Right lobe of liver (tissue), 4 donors: Measurements from ENCODE around the gene LRPAP1.

Experiments used
- POLR2A ChIP-seq: fragments of 450-650 bp; IDR thresholded peaks from one replicate; pipeline ENCODE4 v1.6.1; 2017; ENCODE audit warnings: antibody characterized with exemption, mild to moderate bottlenecking
- TF ChIP-seq, protein P1 (sequence below), 4 donors: fragments of 200-600 bp in 3 of 4; fragments of 450-650 bp in 1 of 4; IDR thresholded peaks; one replicate each; pipeline versions ENCODE4 v1.5.1 to v1.8.0; 2016 to 2022; ENCODE audit warnings: antibody characterized with exemption in 4 of 4, mild to moderate bottlenecking in 2 of 4
- donor health status: DM: no; HTN: no; CAD: no.
- donor health status: DM: no; HTN: no; CAD: no.
- donor health status: DM: no; HTN: yes; CAD: no.

DNA sequence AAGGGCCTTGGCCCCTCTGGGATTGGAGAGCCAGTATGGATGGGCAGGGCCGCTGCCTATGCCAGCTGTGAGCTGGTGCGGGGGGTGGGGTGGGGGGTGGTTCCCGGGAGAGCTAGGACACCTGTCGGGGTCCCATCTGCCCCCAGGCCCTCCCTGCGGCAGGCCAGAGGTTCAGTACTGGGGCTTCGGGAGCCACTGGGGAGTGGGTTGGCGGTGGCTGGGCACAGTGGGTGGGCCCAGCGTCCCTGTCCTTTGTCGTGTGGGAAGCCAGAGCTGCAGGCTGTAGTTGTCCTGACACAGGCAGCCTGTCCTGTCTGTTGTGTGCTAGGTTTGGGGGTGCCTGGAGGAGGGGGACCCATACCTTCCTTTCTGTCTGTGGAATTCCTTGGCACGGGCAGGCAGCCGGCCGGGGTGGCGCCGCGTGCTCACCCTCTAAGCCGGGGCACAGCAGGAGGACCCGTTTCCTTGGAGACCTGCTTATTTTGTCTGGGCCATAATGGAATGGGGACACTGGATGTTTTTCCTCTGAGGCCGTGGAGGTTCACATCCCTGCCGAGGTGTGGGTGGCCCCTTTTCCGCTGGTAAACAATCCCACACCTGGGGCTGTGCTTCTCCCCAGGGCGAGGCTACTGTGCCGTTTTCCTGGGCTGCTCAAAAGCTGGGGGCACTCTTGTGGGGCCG, 54.3 kb downstream of the LRPAP1 start:
- TF ChIP-seq, protein P1, sequence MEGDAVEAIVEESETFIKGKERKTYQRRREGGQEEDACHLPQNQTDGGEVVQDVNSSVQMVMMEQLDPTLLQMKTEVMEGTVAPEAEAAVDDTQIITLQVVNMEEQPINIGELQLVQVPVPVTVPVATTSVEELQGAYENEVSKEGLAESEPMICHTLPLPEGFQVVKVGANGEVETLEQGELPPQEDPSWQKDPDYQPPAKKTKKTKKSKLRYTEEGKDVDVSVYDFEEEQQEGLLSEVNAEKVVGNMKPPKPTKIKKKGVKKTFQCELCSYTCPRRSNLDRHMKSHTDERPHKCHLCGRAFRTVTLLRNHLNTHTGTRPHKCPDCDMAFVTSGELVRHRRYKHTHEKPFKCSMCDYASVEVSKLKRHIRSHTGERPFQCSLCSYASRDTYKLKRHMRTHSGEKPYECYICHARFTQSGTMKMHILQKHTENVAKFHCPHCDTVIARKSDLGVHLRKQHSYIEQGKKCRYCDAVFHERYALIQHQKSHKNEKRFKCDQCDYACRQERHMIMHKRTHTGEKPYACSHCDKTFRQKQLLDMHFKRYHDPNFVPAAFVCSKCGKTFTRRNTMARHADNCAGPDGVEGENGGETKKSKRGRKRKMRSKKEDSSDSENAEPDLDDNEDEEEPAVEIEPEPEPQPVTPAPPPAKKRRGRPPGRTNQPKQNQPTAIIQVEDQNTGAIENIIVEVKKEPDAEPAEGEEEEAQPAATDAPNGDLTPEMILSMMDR (IDR thresholded peaks at IDR 0.05): no peak
- TF ChIP-seq POLR2A: no peak
